Pons (tissue), 1 donor: ENCODE data around the gene GHRL.
"Not testable (repeated sequence)": the region's sequence is repeated elsewhere in the genome, so short reads cannot be mapped to it uniquely, and the experiment has no call there.

Experiments used
- DNase-seq: peaks from one replicate; pipeline ENCODE4 v3.0.0-alpha.2; 2016; ENCODE audit warnings: low spot score

Gene GHRL

GRCh38 chr3:10273702-10274305, 18.9 kb downstream of the GHRL start:
- no peak for DNase-seq

- DNase-seq, result no peak
Observed at GRCh38 chr3:10272977-10273376, 19.8 kb downstream of the GHRL start.

- not testable (repeated sequence) for DNase-seq
Observed at GRCh38 chr3:10272476-10272875, 20.3 kb downstream of the GHRL start.

- DNase-seq, result no peak
Observed at GRCh38 chr3:10269443-10269842, 23.3 kb downstream of the GHRL start.

GRCh38 chr3:10268930-10269329, 23.8 kb downstream of the GHRL start:
- DNase-seq, result no peak

GRCh38 chr3:10268116-10268515, 24.6 kb downstream of the GHRL start:
- no peak for DNase-seq

GRCh38 chr3:10266936-10267335, 25.8 kb downstream of the GHRL start:
- not testable (repeated sequence) for DNase-seq

- DNase-seq, result no peak
Observed at GRCh38 chr3:10265833-10266232, 26.9 kb downstream of the GHRL start.

- DNase-seq, result no peak
Observed at GRCh38 chr3:10263646-10264363, 28.9 kb downstream of the GHRL start.

GRCh38 chr3:10262027-10262426, 30.7 kb downstream of the GHRL start:
- no peak for DNase-seq

- no peak for DNase-seq
Observed at GRCh38 chr3:10260211-10260701, 32.5 kb downstream of the GHRL start.

GRCh38 chr3:10259798-10260197, 32.9 kb downstream of the GHRL start:
- no peak for DNase-seq

GRCh38 chr3:10259036-10259435, 33.7 kb downstream of the GHRL start:
- DNase-seq, result no peak

GRCh38 chr3:10255835-10256234, 36.9 kb downstream of the GHRL start:
- no peak for DNase-seq

- no peak for DNase-seq
Observed at GRCh38 chr3:10253731-10254130, 39.0 kb downstream of the GHRL start.

GRCh38 chr3:10251006-10251405, 41.7 kb downstream of the GHRL start:
- no peak for DNase-seq

- DNase-seq, result no peak
Observed at GRCh38 chr3:10249833-10250232, 42.9 kb downstream of the GHRL start.

- DNase-seq, result no peak
Observed at GRCh38 chr3:10248984-10249748, 43.6 kb downstream of the GHRL start.

GRCh38 chr3:10248184-10248983, 44.4 kb downstream of the GHRL start, which contains the start of gene TATDN2:
TATDN2 (plus strand) TSS chr3:10248459; CDS start chr3:10249201, 742 bp downstream.
- DNase-seq, result peak; percentile 92

GRCh38 chr3:10247679-10248183, 45.0 kb downstream of the GHRL start:
- DNase-seq, result no peak

GRCh38 chr3:10245081-10245712, 47.5 kb downstream of the GHRL start:
- DNase-seq, result no peak
